Activated CD8-positive, alpha-beta T cell treated with anti-CD3 and anti-CD28 coated beads, Interleukin-2, amount 10 ng/mL, durations not matched to agents 7 days and 5 days (primary cell): ENCODE data around the gene MAP3K13. TPM values are rescaled to one million over a fixed set of nuclear protein-coding genes. Genes with fewer than 3 reads are reported as not detected.
A peak's percentile ranks its signal among the peaks of the same experiment; 100 is the strongest.
"Not testable (repeated sequence)": the region's sequence is repeated elsewhere in the genome, so short reads cannot be mapped to it uniquely, and the experiment has no call there.

ENCODE experiments used
- ATAC-seq: fragments of 150-1000 bp; cut with Tn5 transposase; one replicate; pipeline ENCODE4 v1.10.0; 2021; ENCODE audit warnings: moderate library complexity
- CTCF ChIA-PET: fragments of 350-600 bp; sonication (Branson Sonifier 250); formaldehyde crosslinking; loops from one replicate; lab custom pipeline; 2021; ENCODE audit warnings: antibody characterized with exemption; lab: Charles Lee
- POLR2A ChIA-PET: fragments of 350-600 bp; sonication (Branson Sonifier 250); formaldehyde crosslinking; loops from one replicate; lab custom pipeline; 2021; ENCODE audit warnings: antibody characterized with exemption; lab: Charles Lee
- DNase-seq: peaks from one replicate; pipeline ENCODE4 v3.0.0-alpha.2; 2020
- H3K27ac Mint-ChIP-seq: one replicate; pipeline ENCODE4 v1.8.0; 2021; ENCODE audit warnings: mild to moderate bottlenecking, mixed read lengths
- H3K27me3 Mint-ChIP-seq: one replicate; pipeline ENCODE4 v1.8.0; 2021; ENCODE audit warnings: low read depth, mixed read lengths
- H3K36me3 Mint-ChIP-seq: one replicate; pipeline ENCODE4 v1.8.0; 2021; ENCODE audit warnings: low read depth, mixed read lengths
- H3K4me1 Mint-ChIP-seq: one replicate; pipeline ENCODE4 v1.8.0; 2021; ENCODE audit warnings: low read depth, mixed read lengths
- H3K4me3 Mint-ChIP-seq: one replicate; pipeline ENCODE4 v1.8.0; 2021; ENCODE audit warnings: mild to moderate bottlenecking, mixed read lengths
- H3K9me3 Mint-ChIP-seq: one replicate; pipeline ENCODE4 v1.8.0; 2022; ENCODE audit warnings: mixed read lengths; ENCODE audit not compliant: insufficient read depth
- total RNA-seq, 2 experiments: library from RNA; stranded (reverse); gene quantifications; one replicate each; pipeline ENCODE4 v1.2.3, GENCODE V29; 2021

Gene MAP3K13
- total RNA-seq, 2 experiments from 2014 or later = 10.6 to 12.4 TPM

DNA sequence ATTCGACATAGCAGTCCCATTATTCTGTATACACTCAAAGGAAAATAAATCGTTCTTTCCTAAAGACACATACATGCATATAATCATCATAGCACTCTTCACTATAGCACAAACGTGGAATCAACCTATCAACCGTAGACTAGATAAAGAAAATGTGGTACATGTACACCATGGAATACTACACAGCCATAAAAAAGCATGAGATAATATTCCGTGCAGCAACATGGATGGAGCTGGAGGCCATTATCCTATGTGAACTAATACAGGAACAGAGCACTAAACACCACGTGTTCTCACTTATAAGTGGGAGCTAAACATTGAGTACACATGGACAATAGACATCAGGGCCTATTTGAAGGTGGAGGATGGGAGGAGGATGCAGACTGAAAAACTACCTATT, 12.1 kb upstream of the MAP3K13 start:
- DNase-seq = no peak
- H3K27me3 Mint-ChIP-seq = peaks cover 12% of the 10 kb centered on the region
- ChIA-PET POLR2A (no interaction called here), CTCF (no interaction called here)
- H3K4me1 Mint-ChIP-seq = no peaks in the 10 kb centered on the region
- H3K4me3 Mint-ChIP-seq = no peak overlapping the region
- H3K27ac Mint-ChIP-seq = no peak overlapping the region
- H3K36me3 Mint-ChIP-seq = no peaks in the 10 kb centered on the region
- no peak for ATAC-seq
- no peaks in the 10 kb centered on the region for H3K9me3 Mint-ChIP-seq

DNA sequence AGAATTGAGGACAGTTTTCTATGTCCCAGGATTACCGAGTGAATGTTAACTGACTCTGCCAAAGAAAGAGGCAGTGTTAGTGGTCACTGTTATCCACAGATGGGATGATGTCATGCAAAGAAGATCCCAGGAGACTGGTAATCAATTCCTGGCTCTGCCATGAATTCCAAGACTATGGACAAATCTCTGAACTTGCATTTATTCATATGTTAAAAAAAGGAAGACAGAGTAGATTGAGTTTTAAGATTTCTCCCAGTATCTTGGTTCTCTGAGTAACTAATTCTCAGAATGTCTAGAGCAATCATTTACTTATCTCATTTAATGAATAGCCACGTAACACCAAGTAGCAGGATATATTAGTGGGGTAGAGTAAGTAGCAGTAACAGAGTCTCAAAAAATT, 11.5 kb upstream of the MAP3K13 start:
- ChIA-PET CTCF (no interaction called here), POLR2A (no interaction called here)
- H3K27ac Mint-ChIP-seq = no peak overlapping the region
- no peak for DNase-seq
- no peaks in the 10 kb centered on the region for H3K36me3 Mint-ChIP-seq
- peaks cover 15% of the 10 kb centered on the region for H3K27me3 Mint-ChIP-seq
- H3K9me3 Mint-ChIP-seq = no peaks in the 10 kb centered on the region
- H3K4me3 Mint-ChIP-seq = no peak overlapping the region
- no peaks in the 10 kb centered on the region for H3K4me1 Mint-ChIP-seq
- no peak for ATAC-seq

- Mint-ChIP-seq H3K27ac (no peak overlapping the region), H3K36me3 (no peaks in the 10 kb centered on the region), H3K4me3 (no peak overlapping the region), H3K4me1 (no peaks in the 10 kb centered on the region), H3K9me3 (no peaks in the 10 kb centered on the region), H3K27me3 (peaks cover 21% of the 10 kb centered on the region)
- ATAC-seq (no peak), DNase-seq (no peak)
- POLR2A ChIA-PET = no interaction called here
- CTCF ChIA-PET = interaction anchor here (0.9 to 2.1 kb wide), 5 partner anchors 10 to 45 kb away, joined by 3 to 10 read pairs (median 3); partner anchors contain the start of gene MAP3K13
These were observed 9.7 kb upstream of the MAP3K13 start for GRCh38 chr3:185353225-185353624.

- no peak overlapping the region for H3K27ac Mint-ChIP-seq
- DNase-seq (peak; percentile 87), ATAC-seq (peak; percentile 100)
- ChIA-PET POLR2A (no interaction called here), CTCF (interaction anchor here (0.9 to 2.1 kb wide), 8 partner anchors 9 to 232 kb away, joined by 3 to 10 read pairs (median 4); partner anchors contain the start of genes MAP3K13 and SENP2)
- no peak overlapping the region for H3K4me3 Mint-ChIP-seq
- peaks cover 23% of the 10 kb centered on the region for H3K27me3 Mint-ChIP-seq
- no peaks in the 10 kb centered on the region for H3K9me3 Mint-ChIP-seq
- H3K36me3 Mint-ChIP-seq = no peaks in the 10 kb centered on the region
- H3K4me1 Mint-ChIP-seq = no peaks in the 10 kb centered on the region
These were observed 8.9 kb upstream of the MAP3K13 start for GRCh38 chr3:185353823-185354614.

- no peaks in the 10 kb centered on the region for H3K36me3 Mint-ChIP-seq
- CTCF ChIA-PET = no interaction called here
These were observed 6.4 kb upstream of the MAP3K13 start for GRCh38 chr3:185356499-185356898.

GRCh38 chr3:185361920-185362319, 1.0 kb upstream of the MAP3K13 start:
- peaks cover 40% of the 10 kb centered on the region for H3K27me3 Mint-ChIP-seq
- no peak overlapping the region for H3K27ac Mint-ChIP-seq
- peaks cover 10% of the 10 kb centered on the region for H3K4me1 Mint-ChIP-seq
- ChIA-PET CTCF (interaction anchor here (1.1 kb wide), 1 partner anchor 213 kb away, joined by 3 read pairs; no protein-coding TSS in a partner anchor), POLR2A (no interaction called here)
- no peak for ATAC-seq
- no peak for DNase-seq
- H3K36me3 Mint-ChIP-seq = no peaks in the 10 kb centered on the region
- no peak overlapping the region for H3K4me3 Mint-ChIP-seq
- H3K9me3 Mint-ChIP-seq = no peaks in the 10 kb centered on the region

More at GRCh38 chr3:185356499-185356898, 6.4 kb upstream of the MAP3K13 start:
- ATAC-seq (no peak), DNase-seq (no peak)
- Mint-ChIP-seq H3K4me3 (no peak overlapping the region), H3K9me3 (no peaks in the 10 kb centered on the region), H3K27me3 (peaks cover 25% of the 10 kb centered on the region), H3K4me1 (no peaks in the 10 kb centered on the region), H3K27ac (no peak overlapping the region)
- POLR2A ChIA-PET = no interaction called here

GRCh38 chr3:185363662-185364203, 797 bp downstream of the MAP3K13 start:
- peaks cover 43% of the 10 kb centered on the region for H3K27me3 Mint-ChIP-seq
- H3K9me3 Mint-ChIP-seq = no peaks in the 10 kb centered on the region
- H3K36me3 Mint-ChIP-seq = no peaks in the 10 kb centered on the region
- H3K4me3 Mint-ChIP-seq = peak overlapping the region; percentile 78
- ATAC-seq (peak; percentile 62), DNase-seq (peak; percentile 26)
- H3K27ac Mint-ChIP-seq = no peak overlapping the region
- CTCF ChIA-PET = interaction anchor here (1.1 to 2.2 kb wide), 3 partner anchors 9 to 195 kb away, joined by 4 to 10 read pairs (median 6); no protein-coding TSS in a partner anchor
- peaks cover 10% of the 10 kb centered on the region for H3K4me1 Mint-ChIP-seq
- POLR2A ChIA-PET = no interaction called here

DNA sequence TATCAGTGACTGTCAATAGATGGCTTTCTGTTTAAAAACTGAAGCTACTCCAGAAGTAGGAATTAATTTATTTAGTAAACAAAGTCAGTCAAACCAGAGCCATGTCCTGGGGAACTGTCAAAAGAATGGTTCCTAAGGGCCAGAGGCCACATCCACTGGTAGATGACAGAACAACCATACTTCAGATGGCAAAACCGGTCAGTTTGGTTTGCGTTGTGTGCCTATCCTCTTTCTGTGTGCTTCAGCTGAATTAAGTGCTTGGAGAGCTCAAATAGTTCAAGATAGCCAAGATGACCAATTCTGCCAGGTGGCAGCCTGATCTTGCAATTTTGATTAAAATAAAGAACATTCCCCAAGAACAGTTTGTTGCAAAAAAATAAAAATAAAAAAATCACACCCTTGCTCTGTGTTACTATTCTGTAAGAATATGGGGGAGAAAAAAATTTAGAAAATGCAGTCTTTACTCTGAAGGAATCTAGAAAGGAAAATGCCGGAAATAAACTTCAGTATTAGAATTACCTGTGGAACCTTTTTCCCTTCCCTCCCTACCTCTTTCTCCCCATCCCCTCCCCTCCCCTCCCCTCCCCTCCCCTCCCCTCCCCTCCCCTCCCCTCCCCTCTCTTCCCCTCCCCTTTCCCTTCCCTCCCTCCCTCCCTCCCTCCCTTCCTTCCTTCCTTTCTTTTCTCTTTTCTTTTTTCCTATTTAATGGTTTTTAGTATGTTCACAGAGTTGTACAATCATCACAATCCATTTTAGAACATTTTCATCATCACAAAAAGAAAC, 2.5 kb downstream of the MAP3K13 start:
- POLR2A ChIA-PET = no interaction called here
- CTCF ChIA-PET = no interaction called here
- ATAC-seq (no peak), DNase-seq (no peak)
- no peaks in the 10 kb centered on the region for H3K9me3 Mint-ChIP-seq
- H3K27me3 Mint-ChIP-seq = peaks cover 41% of the 10 kb centered on the region
- H3K36me3 Mint-ChIP-seq = no peaks in the 10 kb centered on the region
- no peak overlapping the region for H3K27ac Mint-ChIP-seq
- peaks cover 10% of the 10 kb centered on the region for H3K4me1 Mint-ChIP-seq
- no peak overlapping the region for H3K4me3 Mint-ChIP-seq

DNA sequence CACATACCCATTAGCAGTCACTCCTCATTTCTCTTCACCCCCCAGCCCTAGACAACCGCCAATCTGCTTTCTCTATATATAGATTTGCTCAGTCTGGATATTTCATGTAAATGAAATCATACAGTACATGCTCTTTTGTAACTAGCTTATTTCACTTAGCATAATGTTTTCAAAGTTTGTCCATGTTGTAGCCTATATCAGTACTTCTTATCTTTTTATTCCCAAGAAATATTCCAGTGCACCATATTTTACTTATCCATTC, 3.1 kb downstream of the MAP3K13 start:
- Mint-ChIP-seq H3K4me1 (peaks cover 10% of the 10 kb centered on the region), H3K27me3 (peaks cover 41% of the 10 kb centered on the region), H3K9me3 (no peaks in the 10 kb centered on the region), H3K4me3 (no peak overlapping the region), H3K27ac (no peak overlapping the region), H3K36me3 (no peaks in the 10 kb centered on the region)
- no peak for ATAC-seq
- DNase-seq = no peak
- ChIA-PET POLR2A (no interaction called here), CTCF (no interaction called here)

DNA sequence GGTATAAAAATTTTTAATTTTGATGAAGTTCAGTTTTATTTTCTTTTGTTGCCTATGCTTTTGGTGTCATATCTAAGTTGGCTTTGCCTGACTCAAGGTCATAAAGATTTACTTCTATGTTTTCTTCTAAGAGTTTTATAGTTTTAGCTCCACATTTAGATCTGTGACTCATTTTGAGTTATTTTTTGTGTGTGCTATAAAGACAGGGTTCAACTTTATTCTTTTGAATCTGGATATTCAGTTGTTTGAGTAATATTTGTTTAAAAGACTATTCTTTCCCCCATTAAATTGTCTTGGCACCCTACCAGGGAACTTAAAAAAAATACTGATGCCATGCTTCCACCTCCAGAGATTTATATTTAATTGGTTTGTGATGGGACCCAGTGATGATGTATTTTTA, 4.0 kb downstream of the MAP3K13 start:
- H3K4me1 Mint-ChIP-seq = peaks cover 10% of the 10 kb centered on the region
- H3K9me3 Mint-ChIP-seq = no peaks in the 10 kb centered on the region
- H3K36me3 Mint-ChIP-seq = no peaks in the 10 kb centered on the region
- ATAC-seq (no peak), DNase-seq (no peak)
- H3K4me3 Mint-ChIP-seq = no peak overlapping the region
- ChIA-PET POLR2A (no interaction called here), CTCF (no interaction called here)
- peaks cover 45% of the 10 kb centered on the region for H3K27me3 Mint-ChIP-seq
- no peak overlapping the region for H3K27ac Mint-ChIP-seq

DNA sequence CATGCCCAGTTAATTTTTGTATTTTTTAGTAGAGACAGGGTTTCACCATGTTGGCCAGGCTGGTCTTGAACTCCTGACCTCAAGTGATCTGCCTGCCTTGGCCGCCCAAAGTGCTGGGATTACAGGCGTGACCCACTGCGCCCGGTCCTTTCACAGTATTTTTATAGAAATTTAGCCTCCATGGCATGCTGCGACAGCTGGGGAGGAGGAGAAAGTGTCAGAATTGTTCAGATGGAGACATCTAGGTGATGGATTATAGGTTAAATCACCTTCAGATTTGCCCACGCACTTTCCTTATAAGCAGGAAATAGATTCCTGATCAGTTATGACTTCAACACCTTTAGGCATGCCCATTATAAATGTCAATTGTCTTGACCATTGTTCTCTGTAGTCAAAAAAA, 7.4 kb downstream of the MAP3K13 start:
- CTCF ChIA-PET, H3K4me1 Mint-ChIP-seq: not testable (repeated sequence)

More for the DNA sequence above, 7.4 kb downstream of the MAP3K13 start:
- H3K4me3 Mint-ChIP-seq, H3K36me3 Mint-ChIP-seq, POLR2A ChIA-PET, H3K9me3 Mint-ChIP-seq, H3K27ac Mint-ChIP-seq, ATAC-seq, DNase-seq: not testable (repeated sequence)
- peaks cover 23% of the 10 kb centered on the region for H3K27me3 Mint-ChIP-seq
